CD4-positive, alpha-beta T cell (primary cell): Measurements from ENCODE around the gene FRMD8. TPM values are rescaled to one million over a fixed set of nuclear protein-coding genes. Genes with fewer than 3 reads are reported as not detected.
A peak's percentile ranks its signal among the peaks of the same experiment; 100 is the strongest.

Experiments
- ATAC-seq: fragments of 200-7000 bp; cut with Tn5 transposase; one replicate; pipeline ENCODE4 v1.10.0; 2022; ENCODE audit warnings: mild to moderate bottlenecking; ENCODE audit not compliant: poor library complexity
- CTCF ChIA-PET: fragments of 350-600 bp; sonication (Branson Sonifier 250); formaldehyde crosslinking; loops from one replicate; lab custom pipeline; 2021; ENCODE audit warnings: antibody characterized with exemption, inconsistent platforms; lab: Charles Lee
- POLR2A ChIA-PET: fragments of 350-600 bp; sonication (Branson Sonifier 250); formaldehyde crosslinking; loops from one replicate; lab custom pipeline; 2021; ENCODE audit warnings: antibody characterized with exemption, inconsistent platforms; lab: Charles Lee
- DNase-seq, 14 experiments: peaks; one replicate each; pipeline ENCODE4 v3.0.0-alpha.2; 2013 to 2020; ENCODE audit warnings: mixed read lengths in 2 of 14
- H3K27ac ChIP-seq, 2 donors: one replicate each; pipeline versions ENCODE4 v1.5.1 to v1.7.0; 2013; ENCODE audit warnings: low read length in 2 of 2, low read depth in 1 of 2, mild to moderate bottlenecking in 1 of 2
- H3K27me3 ChIP-seq, 2 experiments: 1 replicate in 1 of 2; 2 replicates in 1 of 2; pipeline versions ENCODE4 v1.6.1 to v1.7.0; 2013; ENCODE audit warnings: low read length in 2 of 2, control low read depth in 1 of 2, mild to moderate bottlenecking in 1 of 2, moderate library complexity in 1 of 2; ENCODE audit not compliant: insufficient read depth in 2 of 2, control insufficient read depth in 1 of 2
- H3K36me3 ChIP-seq: one replicate; pipeline ENCODE4 v1.6.1; 2013; ENCODE audit warnings: low read length, control low read depth; ENCODE audit not compliant: insufficient read depth
- H3K4me1 ChIP-seq: one replicate; pipeline ENCODE4 v1.6.1; 2013; ENCODE audit warnings: low read length, control low read depth; ENCODE audit not compliant: insufficient read depth
- H3K4me3 ChIP-seq: one replicate; pipeline ENCODE4 v1.5.1; 2013; ENCODE audit warnings: mild to moderate bottlenecking, low read length, moderate library complexity
- H3K9me3 ChIP-seq, 2 experiments: 1 replicate in 1 of 2; 2 replicates in 1 of 2; pipeline versions ENCODE4 v1.6.1 to v1.7.0; 2013; ENCODE audit warnings: low read length in 2 of 2, mild to moderate bottlenecking in 2 of 2, control low read depth in 1 of 2, moderate library complexity in 1 of 2; ENCODE audit not compliant: control insufficient read depth in 1 of 2, insufficient read depth in 1 of 2
- H3K27ac Mint-ChIP-seq: one replicate; pipeline ENCODE4 v1.8.0; 2020; ENCODE audit warnings: mixed read lengths
- H3K27me3 Mint-ChIP-seq: one replicate; pipeline ENCODE4 v1.8.0; 2021; ENCODE audit warnings: mixed read lengths
- H3K36me3 Mint-ChIP-seq: one replicate; pipeline ENCODE4 v1.8.0; 2021; ENCODE audit warnings: low read depth, mixed read lengths
- H3K4me1 Mint-ChIP-seq: one replicate; pipeline ENCODE4 v1.8.0; 2021; ENCODE audit warnings: low read depth, mixed read lengths
- H3K4me3 Mint-ChIP-seq: one replicate; pipeline ENCODE4 v1.8.0; 2020; ENCODE audit warnings: mild to moderate bottlenecking, mixed read lengths
- H3K9me3 Mint-ChIP-seq: one replicate; pipeline ENCODE4 v1.8.0; 2020; ENCODE audit warnings: mixed read lengths
- intact Hi-C, 2 experiments: fragments of 100-400 bp; cut with DNase I in 1 of 2; cut with micrococcal nuclease in 1 of 2; formaldehyde crosslinking; loops; one replicate each; pipeline versions ENCODE4 v1.15.1 to v1.9.0; 2023 to 2025; cut with DNase I, micrococcal nuclease
- total RNA-seq, 174 experiments: library from RNA in 2 of 174; stranded (reverse) in 2 of 174; gene quantifications; one replicate each; pipeline ENCODE4 v1.2.3 and lab custom pipeline; 2021 to 2026
- TF ChIP-seq, protein P1 (sequence below): fragments of 200-600 bp; IDR thresholded peaks from one replicate; pipeline ENCODE4 v1.8.0; 2022; ENCODE audit warnings: antibody characterized with exemption, mild to moderate bottlenecking

Gene FRMD8
- total RNA-seq, 2 experiments from 2014 or later = 19.4 to 25.3 TPM

DNA sequence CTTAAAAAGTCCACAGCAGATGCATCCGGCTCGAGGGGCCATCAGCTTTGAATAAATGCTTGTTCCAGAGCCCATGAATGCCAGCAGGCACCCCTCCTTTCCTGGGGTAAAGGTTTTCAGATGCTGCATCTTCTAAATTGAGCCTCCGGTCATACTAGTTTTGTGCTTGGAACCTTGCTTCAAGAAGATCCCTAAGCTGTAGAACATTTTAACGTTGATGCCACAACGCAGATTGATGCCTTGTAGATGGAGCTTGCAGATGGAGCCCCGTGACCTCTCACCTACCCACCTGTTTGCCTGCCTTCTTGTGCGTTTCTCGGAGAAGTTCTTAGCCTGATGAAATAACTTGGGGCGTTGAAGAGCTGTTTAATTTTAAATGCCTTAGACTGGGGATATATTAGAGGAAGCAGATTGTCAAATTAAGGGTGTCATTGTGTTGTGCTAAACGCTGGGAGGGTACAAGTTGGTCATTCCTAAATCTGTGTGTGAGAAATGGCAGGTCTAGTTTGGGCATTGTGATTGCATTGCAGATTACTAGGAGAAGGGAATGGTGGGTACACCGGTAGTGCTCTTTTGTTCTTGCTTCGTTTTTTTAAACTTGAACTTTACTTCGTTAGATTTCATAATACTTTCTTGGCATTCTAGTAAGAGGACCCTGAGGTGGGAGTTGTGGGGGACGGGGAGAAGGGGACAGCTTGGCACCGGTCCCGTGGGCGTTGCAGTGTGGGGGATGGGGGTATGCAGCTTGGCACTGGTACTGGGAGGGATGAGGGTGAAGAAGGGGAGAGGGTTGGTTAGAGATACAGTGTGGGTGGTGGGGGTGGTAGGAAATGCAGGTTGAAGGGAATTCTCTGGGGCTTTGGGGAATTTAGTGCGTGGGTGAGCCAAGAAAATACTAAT is 38.0 kb downstream of the FRMD8 start:
- intact Hi-C loops = loop anchor here (1.0 to 2.0 kb wide), 2 partner anchors 72 to 73 kb away; no protein-coding TSS in a partner anchor
- DNase-seq (peak; percentile 49 to 74 (median 64)), ATAC-seq (peak; percentile 7)
- peak overlapping the region; percentile 92 for H3K4me3 Mint-ChIP-seq
- TF ChIP-seq, protein P1, sequence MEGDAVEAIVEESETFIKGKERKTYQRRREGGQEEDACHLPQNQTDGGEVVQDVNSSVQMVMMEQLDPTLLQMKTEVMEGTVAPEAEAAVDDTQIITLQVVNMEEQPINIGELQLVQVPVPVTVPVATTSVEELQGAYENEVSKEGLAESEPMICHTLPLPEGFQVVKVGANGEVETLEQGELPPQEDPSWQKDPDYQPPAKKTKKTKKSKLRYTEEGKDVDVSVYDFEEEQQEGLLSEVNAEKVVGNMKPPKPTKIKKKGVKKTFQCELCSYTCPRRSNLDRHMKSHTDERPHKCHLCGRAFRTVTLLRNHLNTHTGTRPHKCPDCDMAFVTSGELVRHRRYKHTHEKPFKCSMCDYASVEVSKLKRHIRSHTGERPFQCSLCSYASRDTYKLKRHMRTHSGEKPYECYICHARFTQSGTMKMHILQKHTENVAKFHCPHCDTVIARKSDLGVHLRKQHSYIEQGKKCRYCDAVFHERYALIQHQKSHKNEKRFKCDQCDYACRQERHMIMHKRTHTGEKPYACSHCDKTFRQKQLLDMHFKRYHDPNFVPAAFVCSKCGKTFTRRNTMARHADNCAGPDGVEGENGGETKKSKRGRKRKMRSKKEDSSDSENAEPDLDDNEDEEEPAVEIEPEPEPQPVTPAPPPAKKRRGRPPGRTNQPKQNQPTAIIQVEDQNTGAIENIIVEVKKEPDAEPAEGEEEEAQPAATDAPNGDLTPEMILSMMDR = no peak
- Histone ChIP-seq H3K9me3 (no peaks in the 10 kb centered on the region), H3K4me1 (peaks cover 58% of the 10 kb centered on the region), H3K4me3 (peak overlapping the region; percentile 86), H3K27ac (peak overlapping the region; percentile 99), H3K36me3 (peaks cover 21% of the 10 kb centered on the region), H3K27me3 (no peaks in the 10 kb centered on the region)
- H3K9me3 Mint-ChIP-seq = no peaks in the 10 kb centered on the region
- peak overlapping the region; percentile 96 for H3K27ac Mint-ChIP-seq
- H3K27me3 Mint-ChIP-seq = no peaks in the 10 kb centered on the region
- peaks cover 64% of the 10 kb centered on the region for H3K36me3 Mint-ChIP-seq
- POLR2A ChIA-PET = interaction anchor here (0.5 to 20.7 kb wide), 45 partner anchors 7 to 1979 kb away, joined by 3 to 3042 read pairs (median 4); partner anchors contain the start of genes CCDC85B, EHBP1L1, FAM89B and FAU
- CTCF ChIA-PET = interaction anchor here (0.7 to 3.1 kb wide), 10 partner anchors 8 to 128 kb away, joined by 3 to 22 read pairs (median 4); partner anchors contain the start of genes MALAT1 and SLC25A45
- H3K4me1 Mint-ChIP-seq = peaks cover 67% of the 10 kb centered on the region

DNA sequence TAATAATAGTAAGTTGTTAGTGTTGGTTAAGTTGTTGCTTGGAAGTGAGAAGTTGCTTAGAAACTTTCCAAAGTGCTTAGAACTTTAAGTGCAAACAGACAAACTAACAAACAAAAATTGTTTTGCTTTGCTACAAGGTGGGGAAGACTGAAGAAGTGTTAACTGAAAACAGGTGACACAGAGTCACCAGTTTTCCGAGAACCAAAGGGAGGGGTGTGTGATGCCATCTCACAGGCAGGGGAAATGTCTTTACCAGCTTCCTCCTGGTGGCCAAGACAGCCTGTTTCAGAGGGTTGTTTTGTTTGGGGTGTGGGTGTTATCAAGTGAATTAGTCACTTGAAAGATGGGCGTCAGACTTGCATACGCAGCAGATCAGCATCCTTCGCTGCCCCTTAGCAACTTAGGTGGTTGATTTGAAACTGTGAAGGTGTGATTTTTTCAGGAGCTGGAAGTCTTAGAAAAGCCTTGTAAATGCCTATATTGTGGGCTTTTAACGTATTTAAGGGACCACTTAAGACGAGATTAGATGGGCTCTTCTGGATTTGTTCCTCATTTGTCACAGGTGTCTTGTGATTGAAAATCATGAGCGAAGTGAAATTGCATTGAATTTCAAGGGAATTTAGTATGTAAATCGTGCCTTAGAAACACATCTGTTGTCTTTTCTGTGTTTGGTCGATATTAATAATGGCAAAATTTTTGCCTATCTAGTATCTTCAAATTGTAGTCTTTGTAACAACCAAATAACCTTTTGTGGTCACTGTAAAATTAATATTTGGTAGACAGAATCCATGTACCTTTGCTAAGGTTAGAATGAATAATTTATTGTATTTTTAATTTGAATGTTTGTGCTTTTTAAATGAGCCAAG is 38.9 kb downstream of the FRMD8 start:
- ATAC-seq (peak; percentile 56), DNase-seq (peak; percentile 69 to 97 (median 80))
- peaks cover 21% of the 10 kb centered on the region for H3K36me3 ChIP-seq
- peak overlapping the region; percentile 86 for H3K4me3 ChIP-seq
- H3K27me3 ChIP-seq = no peaks in the 10 kb centered on the region
- no peaks in the 10 kb centered on the region for H3K9me3 ChIP-seq
- intact Hi-C loops = loop anchor here (1.0 to 2.0 kb wide), 2 partner anchors 71 to 72 kb away; no protein-coding TSS in a partner anchor
- peaks cover 58% of the 10 kb centered on the region for H3K4me1 ChIP-seq
- ChIA-PET POLR2A (interaction anchor here (0.7 to 20.7 kb wide), 39 partner anchors 8 to 1979 kb away, joined by 3 to 3042 read pairs (median 3); partner anchors contain the start of genes CCDC85B, EHBP1L1, FAM89B and FAU), CTCF (interaction anchor here (0.6 to 3.1 kb wide), 9 partner anchors 9 to 86 kb away, joined by 3 to 22 read pairs (median 4); partner anchors contain the start of genes MALAT1 and SLC25A45)
- TF ChIP-seq, protein P1 = peak; percentile 31
- peak overlapping the region; percentile 99 for H3K27ac ChIP-seq
- Mint-ChIP-seq H3K27ac (peak overlapping the region; percentile 96), H3K9me3 (no peaks in the 10 kb centered on the region), H3K4me3 (peak overlapping the region; percentile 92), H3K27me3 (no peaks in the 10 kb centered on the region), H3K36me3 (peaks cover 64% of the 10 kb centered on the region), H3K4me1 (peaks cover 70% of the 10 kb centered on the region)
